Spleen (tissue), 7 donors: ENCODE results near the gene HDX.

Source experiments
- CTCF ChIP-seq, 11 experiments: fragments of 200-600 bp in 7 of 11; fragments of 450-650 bp in 4 of 11; sonication (generic) in 4 of 11; IDR thresholded peaks in 8 of 11; conservative IDR thresholded peaks in 3 of 11; 1 replicate in 7 of 11; 2 replicates in 4 of 11; pipeline versions ENCODE4 v1.4.0 to v1.8.0; 2016 to 2021; ENCODE audit warnings: antibody characterized with exemption in 11 of 11, inconsistent platforms in 4 of 11, mild to moderate bottlenecking in 1 of 11
- POLR2A ChIP-seq, 3 donors: fragments of 450-650 bp; IDR thresholded peaks; one replicate each; pipeline ENCODE4 v1.5.1; 2017; ENCODE audit warnings: antibody characterized with exemption in 3 of 3, mild to moderate bottlenecking in 1 of 3
- POLR2AphosphoS5 ChIP-seq, 3 donors: sonication (generic); formaldehyde crosslinking; IDR thresholded peaks; one replicate each; pipeline ENCODE4 v1.5.1; 2017; ENCODE audit warnings: antibody characterized with exemption in 3 of 3
- donor health status: DM: no; HTN: no; CAD: no; lungs with moderate emphysema.
- donor health status: DM: no; HTN: no; CAD: no.
- donor health status: DM: no; HTN: no; CAD: no.

GRCh38 chrX:84488426-84488825, 13.8 kb downstream of the HDX start:
- TF ChIP-seq CTCF (IDR thresholded peaks at IDR 0.05 in 8 of 11, conservative IDR thresholded peaks at IDR 0.05 in 3 of 11) (no peak), POLR2A (IDR thresholded peaks at IDR 0.05) (no peak), POLR2AphosphoS5 (IDR thresholded peaks at IDR 0.05) (no peak)
